Skin epidermis (tissue), 12 donors: ENCODE measurements around the gene SYNE1.
A peak's percentile ranks its signal among the peaks of the same experiment; 100 is the strongest.

Experiments used
- H3K27ac ChIP-seq, 21 experiments: fragments of 200-600 bp; sonication (generic) in 11 of 21; one replicate each; pipeline ENCODE4 v1.5.0; 2020; ENCODE audit warnings: mild to moderate bottlenecking in 3 of 21, inconsistent platforms in 2 of 21, moderate library complexity in 2 of 21
- H3K4me3 ChIP-seq, 7 experiments: fragments of 200-600 bp; sonication (generic) in 2 of 7; one replicate each; pipeline ENCODE4 v1.5.0; 2020; ENCODE audit warnings: inconsistent platforms in 2 of 7, mild to moderate bottlenecking in 2 of 7, moderate library complexity in 1 of 7

SYNE1 gene

DNA sequence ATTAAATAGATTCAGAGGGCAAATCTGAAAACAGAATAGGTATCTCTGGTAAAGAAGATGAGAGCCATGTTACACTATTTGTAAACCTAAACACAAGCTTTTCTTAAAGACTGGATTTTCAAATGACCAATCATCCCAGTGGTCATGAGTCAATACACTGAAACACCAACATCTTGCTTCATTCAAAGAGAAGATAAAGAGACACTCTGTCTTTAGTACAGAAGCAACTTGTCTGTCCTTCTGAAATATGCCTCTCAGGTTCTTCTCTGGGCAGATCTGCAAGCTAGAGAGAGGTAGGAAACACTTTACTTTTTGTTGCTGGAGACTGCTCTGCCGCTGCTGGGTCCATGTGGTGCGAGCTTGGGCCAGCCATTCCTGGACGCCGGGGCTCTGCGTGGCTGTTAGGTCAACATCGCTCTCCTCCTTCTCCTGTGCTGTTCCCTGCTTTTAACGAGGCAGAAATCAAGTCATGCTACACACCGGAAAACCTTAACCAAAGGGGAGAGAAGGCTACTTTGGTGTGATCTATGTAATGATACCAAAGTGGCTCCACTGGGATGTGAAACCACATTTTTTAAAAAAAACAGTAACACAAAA is 368.2 kb downstream of the SYNE1 start:
- Histone ChIP-seq H3K4me3 (no peak overlapping the region), H3K27ac (no peak overlapping the region)

DNA sequence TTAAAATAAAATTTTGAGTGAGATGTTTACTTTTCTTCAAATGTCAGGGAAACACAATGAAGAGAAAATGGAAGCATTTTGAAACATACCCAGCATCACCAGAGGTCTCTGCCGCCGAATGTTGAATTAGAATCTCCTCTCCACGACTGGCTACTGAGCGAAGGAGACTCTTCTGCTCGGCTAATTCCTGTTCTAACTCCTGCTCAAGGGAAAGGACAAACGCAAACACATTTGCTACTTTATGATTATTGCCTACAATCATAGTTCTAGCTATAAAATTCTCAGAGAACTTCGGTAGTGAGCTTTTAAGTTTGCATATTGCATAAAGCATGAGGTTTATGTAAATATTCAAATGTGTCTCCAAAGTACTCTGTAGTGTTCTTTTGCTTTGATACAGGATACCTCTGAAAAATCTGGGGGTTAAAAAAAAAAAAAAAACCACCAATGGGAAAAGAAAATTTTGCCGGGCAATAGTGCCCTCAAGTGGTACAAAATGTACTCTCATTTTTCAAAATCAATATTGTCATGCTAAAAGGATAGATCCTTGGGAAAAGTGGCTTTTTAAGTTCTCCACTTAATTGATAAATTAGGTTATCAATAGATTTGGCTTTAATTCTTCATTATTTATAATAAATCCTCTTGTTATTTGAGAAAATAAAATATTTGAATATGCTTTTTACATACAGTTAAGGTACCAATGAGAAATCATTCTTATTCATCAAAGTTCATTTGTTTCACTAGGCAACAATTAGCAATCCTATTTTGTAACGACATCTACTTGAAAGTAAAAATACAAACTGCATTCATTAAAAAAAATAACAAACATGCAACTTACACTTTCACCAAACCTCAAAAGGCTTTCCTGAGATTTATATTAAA is 369.0 kb downstream of the SYNE1 start:
- no peak overlapping the region for H3K27ac ChIP-seq
- no peak overlapping the region for H3K4me3 ChIP-seq

DNA sequence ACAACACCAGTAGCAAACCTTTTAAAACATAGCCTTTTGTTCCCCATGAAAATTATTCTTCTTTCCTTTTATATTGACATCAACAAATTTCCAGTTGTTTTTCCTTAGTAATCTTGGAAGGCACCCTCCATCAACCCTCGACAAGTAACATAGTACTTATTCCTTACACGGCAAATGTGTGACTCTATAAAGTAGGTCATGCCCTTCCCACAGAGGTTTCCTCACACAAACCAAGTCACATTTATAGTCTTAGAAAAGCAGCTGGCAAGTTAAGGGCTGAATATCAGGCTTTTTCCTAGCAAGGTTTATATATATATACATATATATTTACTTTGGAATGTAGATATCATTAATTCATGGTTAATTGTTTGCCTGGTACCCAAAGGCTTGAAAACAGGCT is 371.5 kb downstream of the SYNE1 start:
- no peak overlapping the region for H3K4me3 ChIP-seq
- no peak overlapping the region for H3K27ac ChIP-seq

DNA sequence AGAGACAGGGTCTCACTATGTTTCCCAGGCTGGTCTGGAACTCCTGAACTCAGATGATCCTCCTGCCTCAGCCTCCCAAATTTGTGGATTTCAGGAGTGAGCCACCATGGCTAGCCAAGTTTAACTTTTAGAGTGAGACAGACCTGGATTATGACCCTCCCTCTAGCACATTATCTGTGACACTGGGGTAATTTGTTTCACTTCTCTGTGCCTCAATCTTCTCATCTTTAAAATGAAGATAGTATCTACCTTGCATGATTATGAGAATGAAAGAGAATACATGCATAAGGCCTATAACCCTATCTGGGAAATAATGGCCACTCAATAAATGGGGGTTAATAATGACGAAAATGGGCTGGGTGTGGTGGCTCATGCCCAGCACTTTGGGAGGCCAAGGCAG is 373.6 kb downstream of the SYNE1 start:
- H3K27ac ChIP-seq: no peak overlapping the region
- H3K4me3 ChIP-seq: no peak overlapping the region

DNA sequence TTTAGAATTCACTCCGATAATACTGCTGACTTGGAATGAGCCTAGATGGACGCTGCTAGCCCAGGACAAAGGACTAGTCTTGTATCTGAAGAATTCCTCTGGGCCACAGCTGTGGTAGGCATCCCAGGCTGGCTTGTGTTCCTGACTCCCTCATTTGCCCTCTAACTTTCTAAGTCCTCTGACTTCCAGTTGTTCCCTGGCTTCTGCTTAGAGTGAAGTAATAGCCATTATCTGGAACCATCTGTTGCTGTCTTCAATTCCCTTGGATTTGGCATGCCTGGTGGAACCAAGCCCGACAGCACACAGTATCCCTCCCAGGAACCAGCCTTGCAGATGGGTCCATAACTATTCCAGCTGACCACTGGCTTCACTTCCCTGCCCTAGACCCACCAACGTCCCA is 376.0 kb downstream of the SYNE1 start:
- peak overlapping the region in 1 of 21 experiments; percentile 9 for H3K27ac ChIP-seq
- no peak overlapping the region for H3K4me3 ChIP-seq

DNA sequence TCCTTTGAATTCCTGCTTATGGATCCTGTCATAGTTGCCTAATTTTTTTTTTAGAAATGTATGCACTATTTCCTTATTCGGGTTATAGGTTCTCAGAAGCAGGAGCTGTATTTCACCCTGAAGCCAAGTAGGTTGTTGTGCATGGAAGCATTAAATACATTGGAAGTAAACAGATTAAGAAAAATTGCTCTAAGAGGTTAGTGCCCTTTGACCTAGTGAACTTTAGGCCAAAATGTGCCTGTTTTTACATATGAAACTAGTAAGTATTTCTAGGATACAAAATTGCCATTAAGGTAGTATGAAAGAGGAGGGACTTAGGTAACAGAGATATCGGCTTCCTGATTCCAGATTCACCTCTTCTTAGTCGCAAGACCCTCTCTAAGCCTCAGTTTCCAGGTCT is 377.9 kb downstream of the SYNE1 start:
- no peak overlapping the region for H3K27ac ChIP-seq
- H3K4me3 ChIP-seq: no peak overlapping the region

DNA sequence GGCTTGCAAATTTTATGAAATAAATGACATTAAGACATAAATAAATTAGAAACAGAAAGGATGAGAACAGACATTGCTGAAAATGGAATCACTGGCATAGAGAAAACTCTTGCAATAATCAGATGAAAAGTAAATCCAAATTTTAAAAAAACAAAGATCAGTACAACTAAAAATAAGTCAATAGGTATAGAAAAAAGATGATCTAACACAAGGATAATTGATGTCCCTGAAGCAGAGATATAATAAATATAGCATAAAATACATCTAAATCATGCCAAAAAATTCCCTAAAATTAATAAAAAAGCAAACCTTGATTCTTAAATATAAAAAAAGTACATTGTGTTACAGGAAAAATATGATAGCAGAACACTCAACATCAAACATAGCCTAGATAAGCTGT is 379.6 kb downstream of the SYNE1 start:
- Histone ChIP-seq H3K27ac (no peak overlapping the region), H3K4me3 (no peak overlapping the region)

DNA sequence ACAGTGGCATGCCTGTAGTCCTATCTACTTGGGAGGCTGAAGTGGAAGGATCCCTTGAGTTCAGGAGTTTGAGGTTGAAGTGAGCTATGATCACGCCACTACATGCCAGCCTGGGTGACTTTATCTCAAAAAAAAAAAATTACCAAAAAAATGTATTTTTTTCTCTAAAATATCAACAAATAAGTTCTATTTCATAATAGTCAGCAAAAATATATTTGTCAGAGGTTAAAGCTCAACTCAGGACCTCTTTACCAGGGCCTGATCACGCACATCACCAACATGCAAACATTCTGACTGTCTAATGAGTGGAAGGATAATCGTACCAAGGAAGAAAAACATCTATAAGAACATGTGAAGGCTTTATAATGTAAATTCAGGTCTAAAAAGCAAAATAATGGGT is 387.0 kb downstream of the SYNE1 start:
- no peak overlapping the region for H3K27ac ChIP-seq
- no peak overlapping the region for H3K4me3 ChIP-seq

DNA sequence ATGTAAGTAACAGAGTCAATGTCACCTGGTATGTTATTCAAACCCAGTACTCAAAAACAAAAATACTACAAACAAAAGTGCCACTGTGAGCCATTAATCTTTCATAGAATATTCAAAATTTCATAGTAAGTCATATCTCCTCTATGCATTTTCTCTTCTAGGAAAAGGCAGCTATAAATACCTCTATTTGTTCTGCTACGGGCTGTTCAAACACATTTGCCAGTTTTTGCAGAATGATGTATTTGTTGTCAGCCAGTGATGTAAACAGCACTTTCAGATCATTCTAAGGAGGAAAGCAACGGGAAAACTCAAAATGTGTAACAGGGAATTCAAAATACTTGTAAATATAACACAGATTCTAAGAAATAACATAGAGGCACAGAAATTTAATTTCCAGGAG is 388.2 kb downstream of the SYNE1 start:
- Histone ChIP-seq H3K4me3 (no peak overlapping the region), H3K27ac (no peak overlapping the region)

DNA sequence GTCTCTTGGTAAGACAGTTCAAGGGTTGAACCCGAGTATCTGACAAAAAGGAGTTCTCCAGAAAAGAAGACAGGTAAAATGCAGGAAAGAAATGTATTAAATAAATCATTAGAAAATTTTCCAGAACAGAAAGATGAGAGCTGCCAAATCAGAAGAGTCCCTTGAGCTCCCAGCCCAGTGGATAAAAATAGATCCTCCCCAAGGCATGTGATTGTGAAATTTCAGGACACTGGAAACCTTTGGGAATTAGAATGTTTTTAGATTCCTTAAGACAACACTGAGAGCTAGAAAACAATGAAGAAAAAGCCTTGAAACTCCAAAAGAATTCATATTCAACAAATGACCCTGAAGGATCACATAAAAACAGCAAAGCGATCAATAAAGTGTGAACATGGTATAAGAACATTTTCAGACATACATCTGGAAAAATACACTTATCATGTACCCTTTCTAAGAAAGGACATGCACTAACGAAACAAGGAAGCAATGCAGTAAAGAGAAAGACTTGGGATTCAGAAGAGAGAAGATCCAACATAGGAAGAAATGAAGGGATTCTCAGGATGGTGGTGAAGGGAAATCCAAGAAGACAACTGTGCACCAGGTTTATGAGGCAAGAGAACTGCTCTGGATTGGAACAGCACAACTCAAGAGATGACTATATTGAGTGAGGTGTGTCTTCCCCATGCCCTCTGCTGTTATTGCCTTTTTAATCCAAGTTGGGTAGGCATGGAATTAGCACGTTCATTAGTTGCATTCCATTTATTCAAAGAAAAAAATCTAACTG is 390.4 kb downstream of the SYNE1 start:
- H3K4me3 ChIP-seq: no peak overlapping the region
- H3K27ac ChIP-seq: peak overlapping the region in 2 of 21 experiments; percentile 38 to 77

DNA sequence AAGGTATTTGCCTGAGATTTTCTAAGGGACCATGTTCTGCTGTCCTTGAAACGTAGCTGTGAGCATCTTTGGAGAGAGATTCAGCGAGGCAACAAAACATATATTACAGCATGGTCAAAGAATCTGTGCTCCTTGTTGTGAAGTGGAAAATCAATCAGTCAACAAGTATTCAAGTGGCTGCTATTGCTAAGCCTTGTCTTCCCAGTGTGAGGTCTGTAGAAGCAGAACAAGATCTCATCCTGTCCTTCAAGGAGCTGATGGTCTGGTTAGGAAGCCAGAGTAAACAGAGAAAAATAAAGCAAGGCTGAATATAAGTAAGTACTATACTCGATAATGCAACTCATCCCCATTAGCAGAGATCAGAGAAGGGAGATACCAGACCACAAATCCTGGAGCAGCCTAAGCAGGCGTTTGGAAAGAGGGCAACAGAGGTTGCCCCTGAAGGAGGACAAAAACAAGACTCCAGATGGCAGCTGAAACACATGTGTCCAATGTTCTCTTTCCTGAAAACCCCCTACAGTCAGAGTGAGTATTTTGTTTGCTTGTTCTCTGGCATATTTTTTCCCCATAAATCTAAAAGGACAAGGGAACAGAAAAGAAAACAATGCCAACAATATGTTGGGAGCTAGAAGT is 392.0 kb downstream of the SYNE1 start:
- Histone ChIP-seq H3K4me3 (no peak overlapping the region), H3K27ac (peak overlapping the region in 6 of 21 experiments; percentile 3 to 77 (median 25))

DNA sequence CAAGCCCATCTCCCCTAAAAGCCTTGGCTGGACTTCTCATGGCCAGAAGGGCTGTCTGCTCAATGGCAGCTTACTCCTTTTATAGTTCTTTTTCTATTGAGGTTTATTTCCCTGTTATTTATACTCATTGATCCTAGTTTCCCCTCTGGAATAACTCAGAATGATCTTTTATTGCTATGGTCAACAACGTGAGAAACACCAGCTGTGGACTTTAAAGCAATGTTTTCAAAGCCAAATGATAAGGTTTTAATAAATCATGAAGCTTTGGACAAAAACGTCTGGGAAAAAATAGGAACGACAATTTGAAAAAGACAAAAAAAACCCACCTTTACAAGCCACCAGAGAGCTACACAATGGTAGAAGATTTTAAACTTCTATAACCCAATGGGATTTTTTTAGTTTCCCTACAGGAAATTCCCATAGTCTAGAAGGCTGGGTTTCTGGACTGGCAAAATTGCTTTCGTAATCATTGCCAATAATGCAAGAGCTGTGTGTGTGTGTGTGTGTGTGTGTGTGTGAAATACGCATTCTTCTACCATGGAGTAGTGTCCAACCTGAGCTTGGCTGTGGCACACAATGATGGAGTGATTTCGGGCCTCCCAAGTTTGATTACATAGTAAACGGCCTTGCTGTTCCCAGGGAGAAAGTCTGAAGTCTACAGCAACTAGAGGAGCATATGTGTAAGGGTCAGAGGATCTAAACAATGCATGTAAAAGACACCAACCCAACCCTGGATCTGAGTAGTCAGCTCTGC is 396.0 kb downstream of the SYNE1 start:
- H3K27ac ChIP-seq: no peak overlapping the region
- no peak overlapping the region for H3K4me3 ChIP-seq

DNA sequence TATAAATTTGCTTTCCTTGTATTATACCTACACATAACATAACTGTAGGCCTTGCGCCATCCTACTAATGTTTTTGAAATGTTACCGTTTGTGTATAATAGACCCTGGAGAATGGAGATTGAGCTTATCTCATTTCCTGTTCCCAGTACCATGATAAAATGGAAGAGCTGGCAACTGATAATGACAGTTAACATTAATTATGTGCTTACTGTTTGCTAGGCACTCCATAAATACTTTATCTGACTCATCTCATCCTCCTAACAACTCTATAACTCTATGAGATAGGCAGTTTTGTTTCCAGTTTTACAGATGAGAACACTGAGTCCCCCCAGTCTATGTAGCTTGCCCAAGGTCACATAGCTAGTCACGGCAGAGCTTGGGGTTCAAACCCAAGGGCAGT is 396.7 kb downstream of the SYNE1 start:
- H3K4me3 ChIP-seq: no peak overlapping the region
- no peak overlapping the region for H3K27ac ChIP-seq

DNA sequence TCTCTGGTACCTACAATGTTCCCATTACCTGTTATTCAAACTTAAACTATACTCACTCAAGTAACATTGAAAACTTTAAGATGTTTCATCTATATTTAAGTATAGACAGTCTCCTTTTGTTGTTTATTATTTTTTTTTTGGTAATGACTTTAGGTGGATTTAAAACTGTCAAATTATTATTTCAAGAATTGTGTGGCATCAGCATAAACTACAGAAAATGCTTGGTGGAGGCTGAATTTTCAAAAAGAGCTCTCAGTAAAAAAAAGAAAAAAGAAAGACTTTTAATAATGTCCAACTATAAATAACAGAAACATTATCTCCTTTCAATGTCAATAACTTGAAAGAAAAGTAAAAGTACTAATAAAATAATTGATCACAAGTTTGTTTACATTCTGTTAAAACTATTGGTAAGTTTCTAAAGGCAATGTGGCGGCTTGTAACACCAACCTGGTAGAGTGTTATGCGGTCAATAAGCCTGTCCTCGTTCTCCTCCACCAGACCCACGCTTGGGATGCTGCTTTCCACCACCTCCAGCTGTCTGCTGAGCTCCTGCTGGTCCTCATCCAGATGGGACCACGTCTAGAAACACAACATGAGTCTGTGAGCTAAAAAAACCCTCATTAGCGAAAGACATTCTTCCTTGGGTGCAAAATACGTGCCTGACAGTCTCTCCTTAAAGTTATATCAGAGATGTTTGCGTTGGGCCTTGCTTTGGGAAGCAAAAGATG is 400.6 kb downstream of the SYNE1 start:
- H3K27ac ChIP-seq: no peak overlapping the region

DNA sequence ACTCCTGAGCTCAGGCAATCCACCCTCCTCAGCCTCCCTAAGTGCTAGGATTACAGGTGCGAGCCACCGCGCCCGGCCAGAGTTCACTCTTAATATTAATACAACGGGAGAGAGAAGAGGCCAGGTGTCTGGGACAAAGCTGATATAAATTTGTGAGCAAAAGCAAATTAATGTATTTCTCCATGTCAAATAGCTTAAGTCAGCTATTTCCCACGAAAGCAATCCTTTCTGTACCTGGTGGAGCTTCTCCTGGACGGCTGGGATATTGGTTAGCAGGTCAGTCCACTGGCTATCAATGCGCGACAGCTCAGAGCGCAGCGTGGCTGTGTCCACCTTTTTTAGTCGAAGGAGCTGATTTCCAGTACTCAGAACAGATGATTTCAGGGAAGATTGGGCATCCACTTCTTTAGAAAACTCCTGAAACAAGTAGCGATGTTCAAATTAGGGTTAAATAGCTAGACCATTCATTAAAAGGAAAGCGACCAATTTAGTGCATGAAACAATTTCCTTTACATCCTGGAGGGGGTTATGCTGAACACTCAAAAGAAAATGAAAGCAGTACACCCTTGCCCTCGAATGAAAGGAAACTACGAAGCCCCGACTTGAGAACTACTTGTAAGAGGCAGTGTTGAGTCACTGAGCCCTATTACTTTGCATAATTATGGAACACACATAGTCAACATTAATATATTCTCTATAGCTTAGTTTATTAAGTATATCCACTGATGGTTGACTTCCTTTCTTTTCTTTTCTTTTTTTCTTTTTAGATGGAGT is 403.4 kb downstream of the SYNE1 start:
- peak overlapping the region in 7 of 21 experiments; percentile 1 to 71 (median 33) for H3K27ac ChIP-seq

More for the DNA sequence above, 400.6 kb downstream of the SYNE1 start:
- no peak overlapping the region for H3K4me3 ChIP-seq

DNA sequence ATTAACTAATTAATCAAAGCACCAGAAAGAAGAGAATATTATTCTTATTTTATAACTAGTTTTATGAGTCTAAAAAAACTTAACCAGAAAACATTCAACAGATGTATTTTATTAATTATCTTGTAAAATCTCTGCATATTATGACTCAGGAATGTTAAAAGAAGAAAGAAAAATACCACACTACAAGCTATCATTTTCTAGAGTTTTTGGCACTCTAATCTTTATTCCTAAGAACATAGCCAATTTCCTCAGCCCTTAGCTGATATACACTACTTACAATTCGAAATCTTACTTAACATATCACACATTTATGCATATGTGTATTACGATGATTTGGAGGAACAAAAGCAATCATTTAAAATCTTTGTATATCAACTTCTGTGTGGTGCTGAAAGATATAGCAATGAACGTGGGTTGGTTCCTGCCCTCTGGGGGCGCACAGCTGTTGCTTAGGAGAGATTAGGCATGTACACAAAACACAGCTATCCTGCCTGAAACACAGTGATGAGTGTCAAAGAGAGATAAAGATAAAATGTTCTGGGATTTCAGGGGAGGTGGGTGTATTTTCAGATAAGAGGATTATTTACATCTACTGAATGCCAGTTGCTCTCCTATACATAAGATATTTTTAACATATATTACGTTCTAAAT is 404.5 kb downstream of the SYNE1 start:
- Histone ChIP-seq H3K4me3 (no peak overlapping the region), H3K27ac (peak overlapping the region in 6 of 21 experiments; percentile 1 to 71 (median 36))

More for the DNA sequence above, 403.4 kb downstream of the SYNE1 start:
- H3K4me3 ChIP-seq: no peak overlapping the region

DNA sequence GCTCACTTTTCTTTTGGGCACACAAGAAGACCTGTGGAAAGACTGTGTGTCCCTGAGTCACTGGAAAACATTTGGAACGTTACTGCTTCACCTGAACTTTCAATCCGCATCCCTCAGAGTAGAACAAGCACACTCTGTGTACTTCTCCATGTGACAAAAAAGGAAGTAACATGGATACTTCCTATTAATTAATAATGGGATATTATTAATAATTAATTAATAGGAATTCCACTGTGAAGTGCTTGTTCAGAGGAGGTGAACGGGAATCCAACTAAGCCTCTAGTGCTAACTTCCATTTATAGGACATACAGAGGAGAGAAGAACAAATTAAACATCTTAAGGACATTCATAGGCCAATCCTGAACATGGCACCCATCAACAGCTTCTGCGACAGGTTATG is 407.8 kb downstream of the SYNE1 start:
- Histone ChIP-seq H3K4me3 (no peak overlapping the region), H3K27ac (no peak overlapping the region)
